ENCODE measurements around the gene PPP1R9B.

- no peak for TF ChIP-seq RARB (CRISPR knock-in tag; IDR thresholded peaks at IDR 0.05)
- TF ChIP-seq PATZ1 (CRISPR knock-in tag; IDR thresholded peaks at IDR 0.05; ENCODE audit: borderline replicate concordance): no peak
- TF ChIP-seq CREB5 (CRISPR knock-in tag; IDR thresholded peaks at IDR 0.05; ENCODE audit: low read depth): no peak
- TF ChIP-seq CSRNP3 (CRISPR knock-in tag; IDR thresholded peaks at IDR 0.05): no peak
- no peak for TF ChIP-seq ZNF8 (CRISPR knock-in tag; IDR thresholded peaks at IDR 0.05)
- TF ChIP-seq ZNF70 (CRISPR knock-in tag; IDR thresholded peaks at IDR 0.05): no peak
- no peak for TF ChIP-seq ESRRG (CRISPR knock-in tag; IDR thresholded peaks at IDR 0.05)
- no peak for TF ChIP-seq PPARA (CRISPR knock-in tag; IDR thresholded peaks at IDR 0.05; ENCODE audit: borderline replicate concordance)
- no peak for TF ChIP-seq BACH2 (CRISPR knock-in tag; IDR thresholded peaks at IDR 0.05; ENCODE audit: borderline replicate concordance)
- no peak for TF ChIP-seq ZFP3 (CRISPR knock-in tag; IDR thresholded peaks at IDR 0.05)
- no peak for TF ChIP-seq POU6F1 (CRISPR knock-in tag; IDR thresholded peaks at IDR 0.05; ENCODE audit: borderline replicate concordance, low read depth)
- TF ChIP-seq SNAI2 (CRISPR knock-in tag; IDR thresholded peaks at IDR 0.05): no peak
- TF ChIP-seq ZNF565 (CRISPR knock-in tag; conservative IDR thresholded peaks at IDR 0.05; ENCODE audit: low read depth): no peak
These were observed 13.6 kb upstream of the PPP1R9B start for GRCh38 chr17:50163843-50164696.

Data from SK-N-SH treated with all-trans-retinoic acid at 6 μM for 48 hours (cell line).